GM18870 (cell line): Measurements from ENCODE around the gene PLEKHA7.

ENCODE experiments used
- ATAC-seq: cut with Tn5 transposase; IDR thresholded peaks from one replicate; pipeline ENCODE4 v1.9.1; 2021; ENCODE audit warnings: moderate library complexity; ENCODE audit not compliant: unreplicated experiment

Gene PLEKHA7

DNA sequence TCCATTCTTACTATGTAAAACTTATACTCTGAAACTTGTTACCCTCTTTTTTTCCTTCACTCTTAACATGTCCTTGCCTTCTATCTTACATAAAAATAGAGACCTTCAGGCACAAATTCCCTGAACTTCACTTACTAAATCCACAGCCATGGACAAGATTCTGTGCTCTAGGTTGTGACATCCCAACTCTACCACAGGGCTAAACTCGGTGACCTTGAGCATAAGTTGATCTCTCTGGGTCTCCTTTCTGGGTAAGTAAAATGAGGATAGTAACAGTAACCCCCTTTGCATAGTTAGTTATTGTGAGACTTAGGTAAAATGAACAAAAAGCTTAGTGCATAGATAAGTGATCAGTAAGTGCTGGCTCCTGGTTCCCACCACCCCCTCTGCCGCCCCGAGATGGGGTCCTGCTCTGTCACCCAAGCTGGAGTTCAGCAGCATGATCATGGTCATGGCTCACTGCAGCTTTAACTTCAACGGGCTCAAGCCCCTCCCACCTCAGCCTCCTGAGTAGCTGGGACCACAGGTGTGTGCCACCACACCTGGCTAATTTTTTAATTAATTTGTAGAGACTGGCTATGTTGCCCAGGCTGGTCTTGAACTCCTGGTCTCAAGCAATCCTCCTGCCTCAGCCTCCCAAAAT lies 255.7 kb downstream of the PLEKHA7 start:
- no peak for ATAC-seq

DNA sequence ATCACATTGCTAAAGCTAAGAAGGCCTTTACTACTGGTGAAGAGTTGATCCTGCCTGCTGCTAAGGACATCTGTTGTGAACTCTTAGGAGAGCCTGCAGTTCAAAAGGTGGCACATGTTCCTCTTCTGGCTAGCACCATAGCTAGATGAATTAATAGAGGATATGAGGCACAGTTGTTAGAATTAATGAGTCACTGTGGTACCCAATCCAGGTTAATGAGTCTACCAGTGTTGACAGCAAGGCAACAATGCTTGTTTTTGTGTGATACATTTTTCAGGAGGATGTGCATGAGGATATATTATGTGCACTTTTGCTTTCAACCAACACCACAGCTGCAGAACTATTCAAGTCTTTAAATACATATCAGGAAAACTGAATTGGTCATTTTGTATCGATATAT lies 263.8 kb downstream of the PLEKHA7 start:
- ATAC-seq: no peak

- peak; percentile 44 for ATAC-seq
These were observed 264.5 kb downstream of the PLEKHA7 start for GRCh38 chr11:16749666-16750065.

DNA sequence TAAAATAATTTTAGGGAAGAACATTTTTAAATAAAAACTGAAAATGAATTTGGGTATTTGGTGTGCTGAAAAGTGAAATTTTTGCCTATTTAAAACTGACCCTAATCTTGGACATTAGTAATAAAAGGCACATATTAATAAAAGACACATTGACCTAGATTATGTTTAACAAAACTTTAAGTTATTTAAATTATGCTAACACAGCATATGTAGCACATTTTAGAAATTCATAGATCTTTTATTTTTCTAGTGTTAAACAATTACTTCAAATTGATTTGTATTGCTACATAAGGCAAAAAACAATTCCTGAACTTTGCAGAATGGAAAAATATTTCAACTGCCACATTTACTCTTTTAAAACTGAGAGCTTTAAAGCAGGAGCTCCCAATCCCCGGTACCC lies 265.1 kb downstream of the PLEKHA7 start:
- no peak for ATAC-seq

DNA sequence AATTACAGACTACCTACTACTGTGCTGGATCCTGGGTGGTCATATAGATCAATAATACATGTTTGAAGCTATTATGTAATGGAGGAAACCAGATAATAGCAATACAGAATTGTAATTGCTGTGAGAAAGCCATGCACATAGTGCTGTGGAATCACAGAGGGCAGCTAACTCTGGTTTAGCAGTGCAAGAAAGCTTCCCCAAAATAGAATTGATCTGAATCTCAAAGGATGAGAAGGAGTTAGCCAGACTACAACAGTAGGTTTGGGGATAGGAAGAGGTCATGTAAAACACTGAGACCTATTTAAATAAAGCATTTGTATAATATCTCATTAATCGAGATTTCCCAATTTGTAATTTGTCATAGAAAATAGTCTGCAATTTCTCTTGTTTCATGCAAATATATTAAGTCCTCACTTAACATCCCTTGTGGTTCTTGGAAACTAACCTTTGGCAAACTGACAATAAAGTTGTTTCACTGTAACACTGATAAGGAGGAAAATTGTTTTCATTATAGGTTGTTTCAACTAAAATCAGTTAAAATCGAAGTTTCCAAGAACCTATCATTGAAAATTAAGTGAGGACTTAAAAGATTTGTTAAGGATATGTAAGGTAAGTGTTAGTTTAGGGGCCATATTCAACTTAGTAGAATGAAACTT lies 268.1 kb downstream of the PLEKHA7 start:
- no peak for ATAC-seq

DNA sequence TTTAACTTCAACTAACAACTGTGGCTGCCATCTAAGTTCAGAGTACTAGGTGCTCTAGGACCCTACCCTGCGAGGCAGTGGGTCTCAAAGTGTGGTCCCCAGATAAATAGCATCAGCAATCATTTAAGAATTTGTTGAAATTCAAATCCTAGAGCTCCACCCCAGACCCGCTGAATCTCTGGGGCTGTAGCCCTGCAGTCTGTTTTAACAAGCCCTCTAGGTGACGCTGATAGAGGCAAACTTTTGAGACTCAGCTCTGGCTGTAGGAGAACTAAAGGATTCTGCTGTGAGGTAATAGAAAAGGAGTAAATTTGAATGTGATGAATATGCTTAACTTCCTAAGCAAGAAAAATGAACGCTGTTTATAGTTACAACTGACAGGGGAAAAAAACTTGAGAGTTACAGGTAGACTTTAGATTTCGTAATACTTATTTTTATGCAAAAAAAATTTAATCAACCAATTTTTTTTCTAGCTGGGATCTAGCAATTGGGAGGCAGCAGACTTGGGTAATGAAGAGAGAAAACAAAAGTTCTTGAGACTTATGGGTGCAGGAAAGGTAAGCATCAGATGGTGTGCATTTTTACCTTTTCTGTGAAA lies 270.0 kb downstream of the PLEKHA7 start:
- no peak for ATAC-seq

DNA sequence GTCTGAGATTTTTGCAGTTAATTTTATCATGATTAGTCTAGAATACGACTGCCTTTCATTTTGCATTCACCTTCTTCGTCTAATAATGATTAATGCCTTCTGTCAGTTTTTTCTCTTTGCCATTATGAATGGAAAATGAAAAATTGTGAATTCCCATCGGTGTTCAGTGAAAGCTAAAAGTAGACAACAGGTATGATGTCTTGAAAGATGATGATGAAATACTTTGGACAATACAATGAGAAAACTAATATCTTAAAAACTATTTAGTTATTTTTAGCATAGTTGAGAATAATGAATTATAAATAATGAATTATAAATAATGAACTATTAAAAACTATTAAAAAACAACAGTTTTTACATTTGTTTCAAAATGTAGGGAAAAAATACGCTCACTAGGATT lies 270.7 kb downstream of the PLEKHA7 start:
- no peak for ATAC-seq

DNA sequence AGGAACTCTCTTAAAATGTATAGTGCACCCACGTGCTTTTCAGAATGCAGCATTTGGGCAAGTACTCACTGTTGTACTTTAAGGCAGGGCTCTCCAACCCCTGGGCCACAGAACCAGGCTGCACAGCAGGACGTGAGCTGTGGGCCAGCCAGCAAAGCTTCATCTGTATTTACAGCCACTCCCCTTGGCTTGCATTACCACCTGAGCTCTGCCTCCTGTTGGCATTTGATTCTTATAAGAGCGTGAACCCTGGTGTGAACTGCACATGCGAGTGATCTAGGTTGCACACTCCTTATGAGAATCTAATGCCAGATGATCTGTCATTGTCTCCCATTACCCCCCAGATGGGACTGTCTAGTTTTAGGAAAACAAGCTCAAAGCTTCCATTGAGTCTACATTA lies 272.7 kb downstream of the PLEKHA7 start:
- no peak for ATAC-seq

GRCh38 chr11:16738947-16739815 lies 275.0 kb downstream of the PLEKHA7 start:
- ATAC-seq: no peak

DNA sequence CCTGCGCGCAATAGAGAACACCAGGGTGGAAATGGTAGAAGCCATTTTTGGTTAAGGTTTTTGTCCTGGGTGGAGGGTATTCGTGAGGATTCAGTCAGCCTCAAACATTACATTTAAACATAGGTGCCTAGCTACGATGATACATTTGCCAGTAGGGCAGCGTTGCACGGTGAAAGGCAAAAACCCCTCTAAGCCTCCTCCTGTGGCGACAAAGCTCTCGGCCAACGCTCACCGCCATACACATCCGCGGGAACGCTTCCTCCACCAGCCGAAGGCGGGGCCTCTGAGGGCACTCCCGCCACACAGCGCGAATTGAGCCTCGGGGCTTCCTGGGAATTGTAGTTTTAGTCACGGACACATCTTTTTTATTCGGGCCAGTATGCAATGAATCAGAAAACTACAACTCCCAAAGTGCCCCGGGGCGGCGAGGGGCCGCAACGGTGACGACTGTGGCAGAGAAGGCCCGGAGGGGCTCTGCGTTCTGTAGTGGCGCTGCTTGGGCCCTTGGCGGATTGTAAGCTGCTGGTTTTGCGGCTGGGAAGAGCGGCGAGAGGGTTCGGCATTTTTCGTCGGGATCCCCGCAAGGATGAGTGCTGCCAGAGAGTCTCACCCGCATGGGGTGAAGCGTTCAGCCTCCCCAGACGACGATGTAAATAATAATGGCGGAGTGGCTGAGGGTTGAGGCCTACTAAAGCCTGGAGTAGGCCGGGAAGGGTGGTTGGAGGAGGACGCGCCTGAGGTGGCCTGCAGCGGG lies 275.8 kb downstream of the PLEKHA7 start, which contains the start of gene C11orf58:
TSS of gene C11orf58 (plus strand) at position 455 of the 754 bp plus-strand sequence. CDS start at position 587, 132 bp downstream.
- ATAC-seq: peak; percentile 97

- ATAC-seq: peak; percentile 10
These were observed 276.4 kb downstream of the PLEKHA7 start for GRCh38 chr11:16737818-16738192.
